NCI-H748 treated with DMSO at 0.1 percent for 48 hours (cell line): ENCODE results near the gene RAP1GAP2.
"Not testable (repeated sequence)": the region's sequence is repeated elsewhere in the genome, so short reads cannot be mapped to it uniquely, and the experiment has no call there.

Source experiments
- DNase-seq: peaks from one replicate; lab custom pipeline; 2025; lab: John Stamatoyannopoulos, UW

RAP1GAP2 gene

GRCh38 chr17:2814481-2815341 lies 18.5 kb downstream of the RAP1GAP2 start:
- DNase-seq: no peak

- no peak for DNase-seq
Measured at GRCh38 chr17:2815781-2816185, 19.5 kb downstream of the RAP1GAP2 start.

GRCh38 chr17:2816688-2817087 lies 20.4 kb downstream of the RAP1GAP2 start:
- no peak for DNase-seq

- DNase-seq: not testable (repeated sequence)
Measured at GRCh38 chr17:2819294-2819693, 23.1 kb downstream of the RAP1GAP2 start.

- no peak for DNase-seq
Measured at GRCh38 chr17:2819921-2820501, 23.8 kb downstream of the RAP1GAP2 start.

- no peak for DNase-seq
Measured at GRCh38 chr17:2821868-2822267, 25.6 kb downstream of the RAP1GAP2 start.

- no peak for DNase-seq
Measured at GRCh38 chr17:2822358-2822757, 26.1 kb downstream of the RAP1GAP2 start.

GRCh38 chr17:2825253-2825970 lies 29.2 kb downstream of the RAP1GAP2 start:
- DNase-seq: no peak

GRCh38 chr17:2828397-2829038 lies 32.3 kb downstream of the RAP1GAP2 start:
- peak; percentile 31 for DNase-seq

GRCh38 chr17:2830678-2831077 lies 34.4 kb downstream of the RAP1GAP2 start:
- DNase-seq: no peak

- no peak for DNase-seq
Measured at GRCh38 chr17:2835780-2836179, 39.5 kb downstream of the RAP1GAP2 start.

GRCh38 chr17:2837147-2837561 lies 40.9 kb downstream of the RAP1GAP2 start:
- no peak for DNase-seq

GRCh38 chr17:2841606-2842005 lies 45.4 kb downstream of the RAP1GAP2 start:
- no peak for DNase-seq

- DNase-seq: no peak
Measured at GRCh38 chr17:2842464-2842863, 46.2 kb downstream of the RAP1GAP2 start.

GRCh38 chr17:2844416-2844815 lies 48.2 kb downstream of the RAP1GAP2 start:
- DNase-seq: no peak

GRCh38 chr17:2847381-2848333 lies 51.4 kb downstream of the RAP1GAP2 start:
- DNase-seq: no peak

GRCh38 chr17:2849327-2849670 lies 53.1 kb downstream of the RAP1GAP2 start:
- no peak for DNase-seq

GRCh38 chr17:2850991-2851390 lies 54.8 kb downstream of the RAP1GAP2 start:
- DNase-seq: no peak

GRCh38 chr17:2851615-2852014 lies 55.4 kb downstream of the RAP1GAP2 start:
- DNase-seq: no peak

- DNase-seq: no peak
Measured at GRCh38 chr17:2852221-2852620, 56.0 kb downstream of the RAP1GAP2 start.

GRCh38 chr17:2852729-2853282 lies 56.6 kb downstream of the RAP1GAP2 start:
- no peak for DNase-seq
